Right lobe of liver (tissue), 4 donors: Measurements from ENCODE around the gene HOXD11.

ENCODE experiments used
- POLR2A ChIP-seq: fragments of 450-650 bp; IDR thresholded peaks from one replicate; pipeline ENCODE4 v1.6.1; 2017; ENCODE audit warnings: antibody characterized with exemption, mild to moderate bottlenecking
- TF ChIP-seq, protein P1 (sequence below), 4 donors: fragments of 200-600 bp in 3 of 4; fragments of 450-650 bp in 1 of 4; IDR thresholded peaks; one replicate each; pipeline versions ENCODE4 v1.5.1 to v1.8.0; 2016 to 2022; ENCODE audit warnings: antibody characterized with exemption in 4 of 4, mild to moderate bottlenecking in 2 of 4
- donor health status: DM: no; HTN: no; CAD: no.
- donor health status: DM: no; HTN: no; CAD: no.
- donor health status: DM: no; HTN: yes; CAD: no.

DNA sequence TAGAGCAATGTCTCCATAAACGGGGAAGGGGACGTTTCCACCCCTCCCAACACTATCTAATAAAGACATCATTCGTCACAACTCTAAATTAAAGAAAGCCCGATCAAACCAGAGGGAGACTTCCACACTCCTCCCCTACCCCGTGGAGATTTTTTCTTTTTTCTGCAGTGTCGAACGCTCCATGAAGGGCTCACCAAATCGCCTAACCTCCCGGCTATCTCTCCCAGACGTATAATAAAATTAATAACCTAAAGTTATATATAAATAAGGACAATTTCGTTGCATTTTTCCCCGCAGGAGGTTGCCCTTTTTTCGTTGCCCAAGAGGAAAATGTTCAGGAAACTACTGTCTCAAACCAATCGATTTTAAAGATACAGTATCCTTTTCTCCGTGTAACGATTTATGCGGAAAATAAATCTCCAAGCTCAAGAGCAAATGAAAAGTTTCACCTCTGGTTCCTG, 25.7 kb upstream of the HOXD11 start:
- TF ChIP-seq, protein P1, sequence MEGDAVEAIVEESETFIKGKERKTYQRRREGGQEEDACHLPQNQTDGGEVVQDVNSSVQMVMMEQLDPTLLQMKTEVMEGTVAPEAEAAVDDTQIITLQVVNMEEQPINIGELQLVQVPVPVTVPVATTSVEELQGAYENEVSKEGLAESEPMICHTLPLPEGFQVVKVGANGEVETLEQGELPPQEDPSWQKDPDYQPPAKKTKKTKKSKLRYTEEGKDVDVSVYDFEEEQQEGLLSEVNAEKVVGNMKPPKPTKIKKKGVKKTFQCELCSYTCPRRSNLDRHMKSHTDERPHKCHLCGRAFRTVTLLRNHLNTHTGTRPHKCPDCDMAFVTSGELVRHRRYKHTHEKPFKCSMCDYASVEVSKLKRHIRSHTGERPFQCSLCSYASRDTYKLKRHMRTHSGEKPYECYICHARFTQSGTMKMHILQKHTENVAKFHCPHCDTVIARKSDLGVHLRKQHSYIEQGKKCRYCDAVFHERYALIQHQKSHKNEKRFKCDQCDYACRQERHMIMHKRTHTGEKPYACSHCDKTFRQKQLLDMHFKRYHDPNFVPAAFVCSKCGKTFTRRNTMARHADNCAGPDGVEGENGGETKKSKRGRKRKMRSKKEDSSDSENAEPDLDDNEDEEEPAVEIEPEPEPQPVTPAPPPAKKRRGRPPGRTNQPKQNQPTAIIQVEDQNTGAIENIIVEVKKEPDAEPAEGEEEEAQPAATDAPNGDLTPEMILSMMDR (IDR thresholded peaks at IDR 0.05) = no peak
- no peak for TF ChIP-seq POLR2A
